HFFc6 (cell line): ENCODE results near the gene ACOXL. TPM values are rescaled to one million over a fixed set of nuclear protein-coding genes. Genes with fewer than 3 reads are reported as not detected.
A peak's percentile ranks its signal among the peaks of the same experiment; 100 is the strongest.

Source experiments
- DNase-seq: peaks from one replicate; pipeline ENCODE4 v3.0.0-alpha.2; 2018
- H3K27ac Mint-ChIP-seq: 2 replicates; pipeline ENCODE4 v1.8.0; 2020; ENCODE audit warnings: mild to moderate bottlenecking, mixed read lengths
- H3K27me3 Mint-ChIP-seq: 2 replicates; pipeline ENCODE4 v1.8.0; 2021; ENCODE audit warnings: mild to moderate bottlenecking, moderate library complexity, mixed read lengths; ENCODE audit not compliant: insufficient read depth
- H3K36me3 Mint-ChIP-seq: 2 replicates; pipeline ENCODE4 v1.8.0; 2021; ENCODE audit warnings: low read depth, mixed read lengths
- H3K4me1 Mint-ChIP-seq: 2 replicates; pipeline ENCODE4 v1.8.0; 2020; ENCODE audit warnings: low read depth, mixed read lengths
- H3K4me3 Mint-ChIP-seq: 2 replicates; pipeline ENCODE4 v1.8.0; 2020; ENCODE audit warnings: mild to moderate bottlenecking, moderate library complexity, mixed read lengths
- H3K9me3 Mint-ChIP-seq: 2 replicates; pipeline ENCODE4 v1.8.0; 2020; ENCODE audit warnings: mild to moderate bottlenecking, mixed read lengths
- CTCF ChIP-seq: fragments of 200-600 bp; sonication (generic); IDR thresholded peaks from 2 replicates; pipeline ENCODE4 v1.5.0; 2021; ENCODE audit warnings: antibody characterized with exemption, mild to moderate bottlenecking
- total RNA-seq, 6 experiments: library from RNA; stranded (reverse); fragmentation: NEBNext Ultra II Directional; extraction: Animal tissue kit (Norgen Biotek cat#: 25700); gene quantifications; 2 replicates in 1 of 6; 3 replicates in 5 of 6; pipeline ENCODE4 v1.2.3, GENCODE V29; 2021

The ACOXL gene
- total RNA-seq, 6 experiments from 2014 or later: not detected

DNA sequence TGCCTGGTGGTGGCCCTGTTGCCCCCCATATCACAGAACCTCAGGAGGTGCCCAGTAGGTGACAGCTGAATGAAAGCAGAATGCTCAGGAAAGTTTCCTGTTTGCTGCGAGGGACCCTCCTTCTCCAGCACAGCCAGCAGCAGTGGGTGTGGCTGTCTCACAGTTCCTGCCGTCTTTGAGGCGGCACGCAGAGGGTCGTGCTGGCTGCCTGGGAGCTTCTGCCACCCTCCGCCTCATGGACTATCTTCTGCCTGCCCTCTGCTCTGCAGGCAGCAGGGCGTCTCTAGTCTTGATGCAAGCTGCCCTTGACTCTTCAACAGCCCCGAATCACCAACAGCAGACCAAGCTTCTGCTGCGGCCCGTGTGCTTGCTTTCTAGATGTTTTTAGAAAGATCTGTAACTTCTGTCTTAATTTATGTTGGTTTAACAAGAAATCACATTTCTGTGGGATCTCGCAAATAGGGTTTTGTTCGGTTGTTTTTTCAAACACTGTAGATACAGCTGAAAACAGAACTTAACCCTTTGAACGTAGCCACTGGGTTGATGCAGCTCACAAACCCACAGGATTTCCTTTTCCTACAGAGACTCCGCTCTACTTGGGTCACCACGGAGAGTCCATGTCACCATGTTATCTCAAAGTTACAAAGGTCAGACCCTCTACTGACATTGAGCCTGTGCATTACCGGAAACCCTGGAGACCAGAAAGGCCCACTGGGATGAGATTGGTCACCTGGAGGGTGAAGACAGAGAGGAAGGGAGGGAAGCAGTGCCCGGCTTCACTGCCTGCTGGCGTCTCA lies 144.9 kb downstream of the ACOXL start:
- Mint-ChIP-seq H3K4me3 (no peak overlapping the region), H3K27ac (no peak overlapping the region), H3K4me1 (no peaks in the 10 kb centered on the region), H3K27me3 (peaks cover 28% of the 10 kb centered on the region), H3K9me3 (peaks cover 7% of the 10 kb centered on the region), H3K36me3 (peaks cover 5% of the 10 kb centered on the region; the same call in 1 of the 2 replicates)
- DNase-seq: no peak
- TF ChIP-seq CTCF: no peak

DNA sequence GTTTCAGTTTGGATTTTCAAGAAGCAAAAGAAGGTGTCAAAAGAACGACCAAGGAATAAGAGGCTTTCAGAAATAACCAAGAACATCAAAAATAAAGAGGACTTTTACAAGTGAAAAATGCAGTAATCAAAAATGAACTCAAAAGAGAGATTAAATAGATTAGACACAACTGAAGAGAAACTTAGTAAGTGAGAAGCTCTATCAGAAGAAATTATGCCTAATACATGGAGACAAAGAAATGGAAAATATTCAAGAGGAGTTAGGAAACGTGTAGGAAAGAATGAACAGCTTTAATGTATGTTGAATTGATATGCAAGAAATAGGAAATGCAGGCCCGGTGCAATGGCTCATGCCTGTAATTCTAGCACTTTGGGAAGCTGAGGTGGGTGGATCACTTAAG lies 145.8 kb downstream of the ACOXL start:
- H3K9me3 Mint-ChIP-seq: peaks cover 7% of the 10 kb centered on the region
- H3K27ac Mint-ChIP-seq: no peak overlapping the region
- peaks cover 5% of the 10 kb centered on the region; the same call in 1 of the 2 replicates for H3K36me3 Mint-ChIP-seq
- peaks cover 24% of the 10 kb centered on the region for H3K27me3 Mint-ChIP-seq
- DNase-seq: no peak
- no peak overlapping the region for H3K4me3 Mint-ChIP-seq
- no peak for TF ChIP-seq CTCF
- peaks cover 1% of the 10 kb centered on the region for H3K4me1 Mint-ChIP-seq

DNA sequence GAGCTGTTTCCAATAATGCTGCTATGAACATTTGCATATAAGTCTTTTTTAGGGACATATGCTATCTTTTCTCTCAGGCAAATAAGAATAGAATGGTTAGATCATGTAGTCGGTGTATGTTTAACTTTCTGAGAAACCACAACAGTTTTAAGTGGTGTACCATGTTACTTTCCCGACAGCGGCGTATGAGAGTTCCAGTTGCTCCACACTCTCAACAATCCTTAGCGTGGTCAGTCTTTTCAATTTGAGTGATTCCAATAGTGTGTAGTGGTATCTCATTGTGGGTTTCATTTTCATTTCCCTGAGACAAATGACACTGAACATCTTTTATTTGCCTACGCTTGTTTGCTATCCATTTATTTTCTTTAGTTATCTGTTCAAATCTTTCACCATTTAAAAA lies 149.5 kb downstream of the ACOXL start:
- TF ChIP-seq CTCF: no peak
- Mint-ChIP-seq H3K27me3 (peaks cover 21% of the 10 kb centered on the region), H3K27ac (no peak overlapping the region), H3K4me3 (no peak overlapping the region), H3K9me3 (peaks cover 7% of the 10 kb centered on the region), H3K4me1 (peaks cover 7% of the 10 kb centered on the region), H3K36me3 (peaks cover 5% of the 10 kb centered on the region; the same call in 1 of the 2 replicates)
- no peak for DNase-seq

DNA sequence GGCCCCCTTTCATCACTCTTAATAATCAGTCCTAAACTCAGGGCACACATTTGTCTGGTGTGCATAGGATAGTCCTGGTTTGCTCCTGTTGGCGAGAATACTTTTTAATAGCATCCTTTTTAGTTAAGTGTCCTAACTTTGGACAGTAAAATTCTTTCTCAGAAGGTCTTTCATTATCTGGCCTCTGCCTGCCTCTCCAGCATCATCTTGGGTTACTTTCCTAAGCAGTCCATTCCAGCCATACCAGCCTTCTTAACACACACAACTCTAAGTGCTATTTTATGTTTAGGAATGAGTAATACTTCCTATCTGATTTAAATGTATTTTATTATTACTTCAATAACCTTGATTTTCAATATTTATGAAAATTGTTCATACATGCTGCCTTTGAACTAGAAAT lies 151.0 kb downstream of the ACOXL start:
- Mint-ChIP-seq H3K27ac (no peak overlapping the region), H3K27me3 (peaks cover 24% of the 10 kb centered on the region), H3K4me3 (no peak overlapping the region), H3K4me1 (peaks cover 7% of the 10 kb centered on the region), H3K36me3 (0 out of 2 replicates have a peak, but pooled peaks cover under 1% of the 10 kb centered on the region), H3K9me3 (peaks cover under 1% of the 10 kb centered on the region; the same call in 1 of the 2 replicates)
- DNase-seq: peak; percentile 22
- TF ChIP-seq CTCF: no peak

- no peak for TF ChIP-seq CTCF
- H3K27me3 Mint-ChIP-seq: peaks cover 22% of the 10 kb centered on the region
- peaks cover 7% of the 10 kb centered on the region for H3K4me1 Mint-ChIP-seq
- DNase-seq: no peak
- no peaks in the 10 kb centered on the region for H3K36me3 Mint-ChIP-seq
- H3K4me3 Mint-ChIP-seq: no peak overlapping the region
- no peak overlapping the region for H3K27ac Mint-ChIP-seq
- no peaks in the 10 kb centered on the region for H3K9me3 Mint-ChIP-seq
Measured at GRCh38 chr2:110885256-110885655, 152.9 kb downstream of the ACOXL start.
